ENCODE data around the gene ATP8B1. TPM values are rescaled to one million over a fixed set of nuclear protein-coding genes. Genes with fewer than 3 reads are reported as not detected.
A peak's percentile ranks its signal among the peaks of the same experiment; 100 is the strongest.

The ATP8B1 gene
- total and polyA plus RNA-seq, 2 experiments from 2014 or later: 7.9 to 38.4 TPM

DNA sequence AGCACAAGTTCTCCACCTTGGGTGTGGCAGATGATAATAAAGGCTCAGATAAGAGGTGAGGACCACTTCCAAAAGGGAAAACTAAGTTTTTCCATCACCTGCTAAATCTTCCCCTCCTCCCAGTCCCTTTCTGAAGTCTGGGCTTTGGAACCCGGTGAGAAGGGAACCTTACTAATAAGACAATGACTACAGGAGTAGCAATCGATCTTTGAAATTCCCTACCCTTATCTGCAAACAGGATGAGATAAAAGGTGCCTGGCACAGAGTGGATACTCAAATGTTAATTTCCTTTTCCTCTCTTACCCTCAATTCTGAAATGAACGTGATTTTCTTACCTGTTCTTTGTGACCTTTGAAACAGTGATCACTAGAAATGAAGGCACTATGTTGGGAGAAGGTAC, 111.8 kb downstream of the ATP8B1 start:
- no peak overlapping the region for H3K4me2 ChIP-seq
- TF ChIP-seq EZH2phosphoT487 (IDR thresholded peaks at IDR 0.05; ENCODE audit: low read depth, severe bottlenecking, unreplicated experiment) (no peak), EZH2 (IDR thresholded peaks at IDR 0.05; ENCODE audit: borderline replicate concordance) (no peak)
- TF ChIP-seq, protein P1, sequence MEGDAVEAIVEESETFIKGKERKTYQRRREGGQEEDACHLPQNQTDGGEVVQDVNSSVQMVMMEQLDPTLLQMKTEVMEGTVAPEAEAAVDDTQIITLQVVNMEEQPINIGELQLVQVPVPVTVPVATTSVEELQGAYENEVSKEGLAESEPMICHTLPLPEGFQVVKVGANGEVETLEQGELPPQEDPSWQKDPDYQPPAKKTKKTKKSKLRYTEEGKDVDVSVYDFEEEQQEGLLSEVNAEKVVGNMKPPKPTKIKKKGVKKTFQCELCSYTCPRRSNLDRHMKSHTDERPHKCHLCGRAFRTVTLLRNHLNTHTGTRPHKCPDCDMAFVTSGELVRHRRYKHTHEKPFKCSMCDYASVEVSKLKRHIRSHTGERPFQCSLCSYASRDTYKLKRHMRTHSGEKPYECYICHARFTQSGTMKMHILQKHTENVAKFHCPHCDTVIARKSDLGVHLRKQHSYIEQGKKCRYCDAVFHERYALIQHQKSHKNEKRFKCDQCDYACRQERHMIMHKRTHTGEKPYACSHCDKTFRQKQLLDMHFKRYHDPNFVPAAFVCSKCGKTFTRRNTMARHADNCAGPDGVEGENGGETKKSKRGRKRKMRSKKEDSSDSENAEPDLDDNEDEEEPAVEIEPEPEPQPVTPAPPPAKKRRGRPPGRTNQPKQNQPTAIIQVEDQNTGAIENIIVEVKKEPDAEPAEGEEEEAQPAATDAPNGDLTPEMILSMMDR (IDR thresholded peaks at IDR 0.05; ENCODE audit: poor library complexity): no peak
- no peaks in the 10 kb centered on the region for H3K36me3 ChIP-seq (replicated peaks; ENCODE audit: insufficient read depth, low read depth)
- no peak overlapping the region for H2AFZ ChIP-seq
- H3K27ac ChIP-seq: peak overlapping the region; percentile 33
- no peaks in the 10 kb centered on the region for H4K20me1 ChIP-seq (ENCODE audit: insufficient read depth, poor library complexity, severe bottlenecking)
- peaks cover 3% of the 10 kb centered on the region for H3K79me2 ChIP-seq
- no peaks in the 10 kb centered on the region for H3K9me2 ChIP-seq (replicated peaks; ENCODE audit: insufficient read depth)
- no peak for DNase-seq (ENCODE audit: low spot score)
- no peak overlapping the region for H3K4me3 ChIP-seq
- WGBS (ENCODE audit: low lambda C conversion rate, missing lambda C conversion rate): 43% methylated on average over 3 of the region's 3 CpGs
- no peaks in the 10 kb centered on the region for H3K9me3 ChIP-seq (ENCODE audit: low read depth)
- H3K4me1 ChIP-seq (ENCODE audit: insufficient read depth): peaks cover 4% of the 10 kb centered on the region
- H3K27me3 ChIP-seq: no peaks in the 10 kb centered on the region

DNA sequence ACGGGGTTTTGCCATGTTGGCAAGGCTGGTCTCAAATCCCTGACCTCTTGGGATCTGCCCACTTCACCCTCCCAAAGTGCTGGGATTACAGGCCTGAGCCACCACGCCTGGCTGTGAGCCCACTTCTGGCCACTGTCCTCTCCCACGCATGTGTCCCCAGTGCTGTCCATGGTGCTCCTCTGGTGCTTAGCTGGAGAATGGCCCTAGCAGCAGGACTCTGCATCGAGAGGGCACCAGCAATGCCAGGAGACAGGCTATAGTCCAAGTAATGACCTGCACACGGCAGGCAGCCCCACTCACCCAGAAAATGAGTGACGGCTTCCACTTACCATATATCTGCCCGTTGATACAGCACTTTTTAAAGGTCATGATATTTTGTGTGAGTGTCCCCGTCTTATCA, 115.1 kb downstream of the ATP8B1 start:
- Histone ChIP-seq H3K9me3 (ENCODE audit: low read depth) (no peaks in the 10 kb centered on the region), H3K27me3 (no peaks in the 10 kb centered on the region), H3K27ac (no peak overlapping the region), H3K36me3 (replicated peaks; ENCODE audit: insufficient read depth, low read depth) (no peaks in the 10 kb centered on the region), H3K4me3 (no peak overlapping the region), H2AFZ (no peak overlapping the region), H3K4me2 (no peak overlapping the region), H3K9me2 (replicated peaks; ENCODE audit: insufficient read depth) (no peaks in the 10 kb centered on the region), H4K20me1 (ENCODE audit: insufficient read depth, poor library complexity, severe bottlenecking) (no peaks in the 10 kb centered on the region), H3K79me2 (peaks cover 3% of the 10 kb centered on the region), H3K4me1 (ENCODE audit: insufficient read depth) (no peaks in the 10 kb centered on the region)
- DNase-seq (ENCODE audit: low spot score): no peak
- WGBS (ENCODE audit: low lambda C conversion rate, missing lambda C conversion rate): 87% methylated on average over 8 of the region's 8 CpGs
- TF ChIP-seq EZH2phosphoT487 (IDR thresholded peaks at IDR 0.05; ENCODE audit: low read depth, severe bottlenecking, unreplicated experiment) (no peak), EZH2 (IDR thresholded peaks at IDR 0.05; ENCODE audit: borderline replicate concordance) (no peak)
- TF ChIP-seq, protein P1 (IDR thresholded peaks at IDR 0.05; ENCODE audit: poor library complexity): no peak

DNA sequence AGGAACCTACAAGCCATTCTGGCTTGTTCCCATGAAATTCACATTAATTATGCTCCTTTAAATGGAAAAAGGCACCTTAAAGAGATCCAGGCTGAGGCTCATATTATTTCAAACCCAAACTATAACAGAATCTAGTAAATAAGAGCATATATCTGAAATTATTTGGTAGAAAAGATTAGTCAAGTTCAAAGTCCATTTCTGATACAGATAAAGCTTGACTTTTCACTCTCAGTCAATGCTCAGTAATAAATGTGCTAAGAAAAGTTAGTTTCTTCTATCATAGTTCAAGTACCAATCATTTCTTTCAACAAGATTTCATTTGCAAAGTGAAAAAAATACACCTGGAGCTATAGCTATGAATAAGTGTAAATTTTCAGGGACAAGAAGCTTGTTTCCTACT, 119.6 kb downstream of the ATP8B1 start:
- H3K27ac ChIP-seq: peak overlapping the region; percentile 38
- H3K9me2 ChIP-seq (replicated peaks; ENCODE audit: insufficient read depth): no peaks in the 10 kb centered on the region
- H3K4me2 ChIP-seq: no peak overlapping the region
- no peak overlapping the region for H3K4me3 ChIP-seq
- no peaks in the 10 kb centered on the region for H3K9me3 ChIP-seq (ENCODE audit: low read depth)
- H3K27me3 ChIP-seq: no peaks in the 10 kb centered on the region
- no peaks in the 10 kb centered on the region for H3K36me3 ChIP-seq (replicated peaks; ENCODE audit: insufficient read depth, low read depth)
- TF ChIP-seq EZH2phosphoT487 (IDR thresholded peaks at IDR 0.05; ENCODE audit: low read depth, severe bottlenecking, unreplicated experiment) (no peak), EZH2 (IDR thresholded peaks at IDR 0.05; ENCODE audit: borderline replicate concordance) (no peak)
- TF ChIP-seq, protein P1 (IDR thresholded peaks at IDR 0.05; ENCODE audit: poor library complexity): no peak
- H3K4me1 ChIP-seq (ENCODE audit: insufficient read depth): no peaks in the 10 kb centered on the region
- no peak overlapping the region for H2AFZ ChIP-seq
- H3K79me2 ChIP-seq: peaks cover under 1% of the 10 kb centered on the region
- no peak for DNase-seq (ENCODE audit: low spot score)
- H4K20me1 ChIP-seq (ENCODE audit: insufficient read depth, poor library complexity, severe bottlenecking): no peaks in the 10 kb centered on the region

Measured in hepatocyte (in vitro differentiated cells).